Measurements from ENCODE around the gene MCFD2.

DNA sequence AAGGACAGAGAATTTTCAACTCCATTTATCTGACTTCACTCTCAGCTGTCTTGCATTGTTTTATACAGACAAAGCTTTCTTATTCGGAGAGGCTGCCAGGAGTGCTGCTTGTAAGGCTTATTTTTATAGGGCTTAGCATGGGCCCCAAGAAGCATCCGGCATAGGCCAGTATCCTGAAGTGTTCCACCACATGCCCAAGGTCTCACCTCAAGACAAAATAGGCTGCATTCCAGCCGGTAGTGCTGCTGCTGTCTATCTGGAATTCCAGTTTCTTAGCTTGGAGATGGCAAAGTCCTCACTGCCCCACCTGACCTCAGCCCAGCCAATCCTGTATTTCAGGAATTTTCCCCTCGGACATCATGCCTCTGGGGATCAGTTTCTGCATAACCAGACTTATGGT, 47.6 kb upstream of the MCFD2 start:
- no peak for TF ChIP-seq EZH2 (IDR thresholded peaks at IDR 0.05; ENCODE audit: borderline replicate concordance, insufficient read depth, low read depth, low read length, poor library complexity, severe bottlenecking)
- TF ChIP-seq, protein P1, sequence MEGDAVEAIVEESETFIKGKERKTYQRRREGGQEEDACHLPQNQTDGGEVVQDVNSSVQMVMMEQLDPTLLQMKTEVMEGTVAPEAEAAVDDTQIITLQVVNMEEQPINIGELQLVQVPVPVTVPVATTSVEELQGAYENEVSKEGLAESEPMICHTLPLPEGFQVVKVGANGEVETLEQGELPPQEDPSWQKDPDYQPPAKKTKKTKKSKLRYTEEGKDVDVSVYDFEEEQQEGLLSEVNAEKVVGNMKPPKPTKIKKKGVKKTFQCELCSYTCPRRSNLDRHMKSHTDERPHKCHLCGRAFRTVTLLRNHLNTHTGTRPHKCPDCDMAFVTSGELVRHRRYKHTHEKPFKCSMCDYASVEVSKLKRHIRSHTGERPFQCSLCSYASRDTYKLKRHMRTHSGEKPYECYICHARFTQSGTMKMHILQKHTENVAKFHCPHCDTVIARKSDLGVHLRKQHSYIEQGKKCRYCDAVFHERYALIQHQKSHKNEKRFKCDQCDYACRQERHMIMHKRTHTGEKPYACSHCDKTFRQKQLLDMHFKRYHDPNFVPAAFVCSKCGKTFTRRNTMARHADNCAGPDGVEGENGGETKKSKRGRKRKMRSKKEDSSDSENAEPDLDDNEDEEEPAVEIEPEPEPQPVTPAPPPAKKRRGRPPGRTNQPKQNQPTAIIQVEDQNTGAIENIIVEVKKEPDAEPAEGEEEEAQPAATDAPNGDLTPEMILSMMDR (IDR thresholded peaks at IDR 0.05): no peak

Measured in B cell (primary cell).